PC-3 (cell line): ENCODE results near the gene DNAJB2.

Experiments
- EZH2 ChIP-seq: fragments of 300-600 bp; sonication (generic); IDR thresholded peaks from one replicate; pipeline ENCODE4 v1.6.1; 2017; ENCODE audit warnings: antibody characterized with exemption, mild to moderate bottlenecking, low read length; ENCODE audit not compliant: unreplicated experiment
- EZH2phosphoT487 ChIP-seq: fragments of 300-600 bp; sonication (generic); IDR thresholded peaks from 2 replicates; pipeline ENCODE4 v1.6.1; 2018; ENCODE audit warnings: mild to moderate bottlenecking, antibody characterized with exemption, low read length, borderline replicate concordance
- TF ChIP-seq, protein P1 (sequence below): fragments of 300-600 bp; sonication (generic); conservative IDR thresholded peaks from 2 replicates; pipeline ENCODE4 v1.5.1; 2017; ENCODE audit warnings: antibody characterized with exemption, low read depth, mild to moderate bottlenecking, low read length

DNA sequence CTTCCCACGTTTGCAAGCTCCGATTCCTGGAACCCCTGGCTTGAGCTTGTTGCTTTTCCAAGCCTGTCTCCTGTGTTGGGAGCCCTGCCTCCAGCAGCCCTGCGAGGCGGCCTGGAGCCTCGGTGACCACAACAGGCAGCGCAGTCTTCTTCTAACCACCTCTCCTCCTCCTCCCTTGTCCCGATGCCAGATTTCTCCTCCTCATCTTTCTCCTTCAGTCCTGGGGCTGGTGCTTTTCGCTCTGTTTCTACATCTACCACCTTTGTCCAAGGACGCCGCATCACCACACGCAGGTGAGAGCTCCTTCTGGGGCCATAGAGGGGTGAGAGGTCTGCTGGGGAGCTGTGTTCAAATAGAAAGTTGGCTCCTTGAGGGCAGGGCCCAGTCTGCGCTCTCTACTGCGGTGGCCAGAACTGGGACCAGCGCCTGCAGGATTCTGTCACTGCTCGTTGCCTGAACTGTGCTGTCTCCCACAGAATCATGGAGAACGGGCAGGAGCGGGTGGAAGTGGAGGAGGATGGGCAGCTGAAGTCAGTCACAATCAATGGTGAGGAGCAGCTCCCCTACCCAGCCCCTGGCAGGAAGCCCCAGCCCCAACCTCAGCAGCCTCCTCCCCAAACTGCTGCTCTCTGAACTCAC, 3.9 kb downstream of the DNAJB2 start:
- TF ChIP-seq, protein P1, sequence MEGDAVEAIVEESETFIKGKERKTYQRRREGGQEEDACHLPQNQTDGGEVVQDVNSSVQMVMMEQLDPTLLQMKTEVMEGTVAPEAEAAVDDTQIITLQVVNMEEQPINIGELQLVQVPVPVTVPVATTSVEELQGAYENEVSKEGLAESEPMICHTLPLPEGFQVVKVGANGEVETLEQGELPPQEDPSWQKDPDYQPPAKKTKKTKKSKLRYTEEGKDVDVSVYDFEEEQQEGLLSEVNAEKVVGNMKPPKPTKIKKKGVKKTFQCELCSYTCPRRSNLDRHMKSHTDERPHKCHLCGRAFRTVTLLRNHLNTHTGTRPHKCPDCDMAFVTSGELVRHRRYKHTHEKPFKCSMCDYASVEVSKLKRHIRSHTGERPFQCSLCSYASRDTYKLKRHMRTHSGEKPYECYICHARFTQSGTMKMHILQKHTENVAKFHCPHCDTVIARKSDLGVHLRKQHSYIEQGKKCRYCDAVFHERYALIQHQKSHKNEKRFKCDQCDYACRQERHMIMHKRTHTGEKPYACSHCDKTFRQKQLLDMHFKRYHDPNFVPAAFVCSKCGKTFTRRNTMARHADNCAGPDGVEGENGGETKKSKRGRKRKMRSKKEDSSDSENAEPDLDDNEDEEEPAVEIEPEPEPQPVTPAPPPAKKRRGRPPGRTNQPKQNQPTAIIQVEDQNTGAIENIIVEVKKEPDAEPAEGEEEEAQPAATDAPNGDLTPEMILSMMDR: no peak
- no peak for TF ChIP-seq EZH2
- TF ChIP-seq EZH2phosphoT487: no peak
